SU-DHL-6 (cell line): ENCODE measurements around the gene STAT5A.

ENCODE experiments used
- EZH2phosphoT487 ChIP-seq: fragments of 200-600 bp; sonication (generic), shearing (Covaris generic); conservative IDR thresholded peaks from 2 replicates; pipeline ENCODE4 v1.6.1; 2018; ENCODE audit warnings: mild to moderate bottlenecking, antibody characterized with exemption, low read length, moderate library complexity, mixed read lengths
- TF ChIP-seq, protein P1 (sequence below): fragments of 200-600 bp; sonication (generic); IDR thresholded peaks from one replicate; pipeline ENCODE4 v1.5.1; 2017; ENCODE audit warnings: antibody characterized with exemption, mild to moderate bottlenecking, low read length, moderate library complexity; ENCODE audit not compliant: insufficient read depth, poor library complexity, severe bottlenecking

DNA sequence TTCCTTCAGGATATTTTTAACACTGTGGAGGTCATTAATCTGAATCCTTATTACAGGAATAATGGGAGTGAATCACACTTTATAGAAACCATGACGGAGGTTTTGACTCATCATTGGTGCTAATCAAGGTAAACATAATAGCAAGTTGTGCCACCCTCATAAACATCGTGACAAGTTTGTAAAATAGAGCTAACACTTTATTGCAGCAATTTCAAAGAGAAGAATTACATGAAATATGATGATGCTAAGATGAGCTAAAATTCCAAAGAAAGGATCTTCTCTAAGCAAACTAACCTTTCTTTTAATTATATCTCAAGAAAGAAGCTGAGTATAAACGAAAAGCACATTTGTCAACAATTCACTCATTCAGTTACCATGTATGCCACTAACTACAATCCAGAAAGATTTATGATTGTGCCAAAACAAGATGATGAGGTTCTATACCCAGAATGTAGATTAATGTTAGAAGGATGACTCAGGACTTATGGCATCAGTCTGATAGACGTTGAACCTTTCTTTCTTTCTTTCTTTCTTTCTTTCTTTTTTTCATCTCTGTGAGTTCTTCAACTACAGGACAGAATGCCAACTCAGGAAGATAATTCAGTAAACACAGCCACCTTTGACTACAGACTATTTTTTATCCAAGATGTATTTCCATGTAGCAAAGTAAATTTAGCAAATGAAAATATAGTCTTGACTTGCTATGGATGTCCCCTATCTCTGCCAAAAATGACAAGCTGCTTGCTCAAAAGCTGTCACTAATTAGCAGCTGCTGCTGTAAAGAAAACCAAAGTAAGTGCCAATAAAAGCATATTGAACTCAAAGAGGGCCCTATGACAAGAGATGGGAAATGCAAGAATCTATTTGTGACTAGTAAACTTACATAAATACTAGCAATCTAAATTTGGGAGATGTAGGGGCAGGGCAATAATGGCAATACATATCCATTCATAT lies 35.4 kb upstream of the STAT5A start:
- TF ChIP-seq, protein P1, sequence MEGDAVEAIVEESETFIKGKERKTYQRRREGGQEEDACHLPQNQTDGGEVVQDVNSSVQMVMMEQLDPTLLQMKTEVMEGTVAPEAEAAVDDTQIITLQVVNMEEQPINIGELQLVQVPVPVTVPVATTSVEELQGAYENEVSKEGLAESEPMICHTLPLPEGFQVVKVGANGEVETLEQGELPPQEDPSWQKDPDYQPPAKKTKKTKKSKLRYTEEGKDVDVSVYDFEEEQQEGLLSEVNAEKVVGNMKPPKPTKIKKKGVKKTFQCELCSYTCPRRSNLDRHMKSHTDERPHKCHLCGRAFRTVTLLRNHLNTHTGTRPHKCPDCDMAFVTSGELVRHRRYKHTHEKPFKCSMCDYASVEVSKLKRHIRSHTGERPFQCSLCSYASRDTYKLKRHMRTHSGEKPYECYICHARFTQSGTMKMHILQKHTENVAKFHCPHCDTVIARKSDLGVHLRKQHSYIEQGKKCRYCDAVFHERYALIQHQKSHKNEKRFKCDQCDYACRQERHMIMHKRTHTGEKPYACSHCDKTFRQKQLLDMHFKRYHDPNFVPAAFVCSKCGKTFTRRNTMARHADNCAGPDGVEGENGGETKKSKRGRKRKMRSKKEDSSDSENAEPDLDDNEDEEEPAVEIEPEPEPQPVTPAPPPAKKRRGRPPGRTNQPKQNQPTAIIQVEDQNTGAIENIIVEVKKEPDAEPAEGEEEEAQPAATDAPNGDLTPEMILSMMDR: no peak
- no peak for TF ChIP-seq EZH2phosphoT487
